Tibial nerve (tissue), 4 donors: ENCODE measurements around the gene LIN7A. TPM values are rescaled to one million over a fixed set of nuclear protein-coding genes. Genes with fewer than 3 reads are reported as not detected.
"Not testable (repeated sequence)": the region's sequence is repeated elsewhere in the genome, so short reads cannot be mapped to it uniquely, and the experiment has no call there.

Experiments
- DNase-seq, 2 donors: peaks; one replicate each; pipeline ENCODE4 v3.0.0-alpha.2; 2019; ENCODE audit warnings: low spot score in 2 of 2
- H3K27ac ChIP-seq, 4 donors: fragments of 200-600 bp; sonication (generic) in 3 of 4; one replicate each; pipeline ENCODE4 v1.5.1; 2017 to 2019; ENCODE audit warnings: mild to moderate bottlenecking in 1 of 4
- H3K27me3 ChIP-seq, 2 donors: fragments of 200-600 bp; sonication (generic) in 1 of 2; one replicate each; pipeline versions ENCODE4 v1.5.1 to v1.6.0; 2017 to 2019
- H3K36me3 ChIP-seq, 3 donors: fragments of 200-600 bp; sonication (generic); one replicate each; pipeline ENCODE4 v1.5.1; 2018 to 2019
- H3K4me1 ChIP-seq, 4 donors: fragments of 200-600 bp; sonication (generic) in 3 of 4; one replicate each; pipeline ENCODE4 v1.5.1; 2017 to 2019
- H3K4me3 ChIP-seq, 4 donors: fragments of 200-600 bp; sonication (generic) in 3 of 4; one replicate each; pipeline ENCODE4 v1.5.1; 2017 to 2019; ENCODE audit warnings: mild to moderate bottlenecking in 1 of 4, moderate library complexity in 1 of 4
- H3K9me3 ChIP-seq, 4 donors: fragments of 200-600 bp; sonication (generic) in 3 of 4; one replicate each; pipeline ENCODE4 v1.5.1; 2017 to 2019
- CTCF ChIP-seq, 5 experiments: fragments of 200-600 bp in 3 of 5; fragments of 450-650 bp in 2 of 5; sonication (generic) in 3 of 5; IDR thresholded peaks; one replicate each; pipeline ENCODE4 v1.5.1; 2016 to 2019; ENCODE audit warnings: antibody characterized with exemption in 5 of 5, mild to moderate bottlenecking in 3 of 5, moderate library complexity in 2 of 5
- EP300 ChIP-seq, 2 donors: sonication (generic); formaldehyde crosslinking; IDR thresholded peaks; one replicate each; pipeline ENCODE4 v1.6.1; 2017; ENCODE audit warnings: antibody characterized with exemption in 2 of 2, mild to moderate bottlenecking in 1 of 2
- POLR2A ChIP-seq, 2 donors: fragments of 450-650 bp; IDR thresholded peaks; one replicate each; pipeline ENCODE4 v1.6.1; 2017; ENCODE audit warnings: antibody characterized with exemption in 2 of 2, mild to moderate bottlenecking in 2 of 2, moderate library complexity in 2 of 2
- WGBS, 2 donors: methylation state at CpG; one replicate each; pipeline ENCODE4 v1.1.5; 2018; 5-methylcytosine and 5-hydroxymethylcytosine counted together
- total RNA-seq, 4 donors: library from RNA; depleted of rRNA; stranded (reverse); fragments of >200 nt; gene quantifications; one replicate each; pipeline ENCODE4 v1.1.0, GENCODE V29; 2016

Gene LIN7A
- total RNA-seq, 4 donors from 2014 or later, result 6.5 to 16.8 (median 7.9) TPM

GRCh38 chr12:80802652-80803400, 134.9 kb downstream of the LIN7A start:
- DNase-seq, result no peak
- Histone ChIP-seq H3K36me3 (peaks cover 0 to 19% (median 0%) of the 10 kb centered on the region in 3 donors), H3K27me3 (no peaks in the 10 kb centered on the region), H3K27ac (no peak overlapping the region), H3K4me1 (no peaks in the 10 kb centered on the region), H3K4me3 (no peak overlapping the region), H3K9me3 (no peaks in the 10 kb centered on the region)
- no peak for TF ChIP-seq POLR2A (IDR thresholded peaks at IDR 0.05)
- no peak for TF ChIP-seq EP300 (IDR thresholded peaks at IDR 0.05)
- no peak for TF ChIP-seq CTCF (IDR thresholded peaks at IDR 0.05)
- WGBS, 2 donors, result 72 to 79% methylated on average over 3 of the region's 3 CpGs

- WGBS, 2 donors, result 66 to 76% methylated on average over 4 of the region's 4 CpGs
- DNase-seq, result no peak
- no peaks in the 10 kb centered on the region for H3K9me3 ChIP-seq
- no peak overlapping the region for H3K4me3 ChIP-seq
- no peak for TF ChIP-seq EP300 (IDR thresholded peaks at IDR 0.05)
- no peak for TF ChIP-seq POLR2A (IDR thresholded peaks at IDR 0.05)
- no peak for TF ChIP-seq CTCF (IDR thresholded peaks at IDR 0.05)
- H3K4me1 ChIP-seq, result no peaks in the 10 kb centered on the region
- no peaks in the 10 kb centered on the region for H3K27me3 ChIP-seq
- H3K36me3 ChIP-seq, result peaks cover 0 to 4% (median 0%) of the 10 kb centered on the region in 3 donors
- H3K27ac ChIP-seq, result no peak overlapping the region
Observed at GRCh38 chr12:80798281-80798680, 139.5 kb downstream of the LIN7A start.

- H3K27ac ChIP-seq, result no peak overlapping the region
- H3K4me3 ChIP-seq, result no peak overlapping the region
- WGBS, 2 donors, result 19 to 25% methylated on average over 1 of the region's 1 CpG
- H3K27me3 ChIP-seq, result no peaks in the 10 kb centered on the region
- H3K36me3 ChIP-seq, result peaks cover 0 to 4% (median 0%) of the 10 kb centered on the region in 3 donors
- DNase-seq, result no peak
- no peaks in the 10 kb centered on the region for H3K4me1 ChIP-seq
- no peaks in the 10 kb centered on the region for H3K9me3 ChIP-seq
- no peak for TF ChIP-seq EP300 (IDR thresholded peaks at IDR 0.05)
- TF ChIP-seq POLR2A (IDR thresholded peaks at IDR 0.05), result no peak
- no peak for TF ChIP-seq CTCF (IDR thresholded peaks at IDR 0.05)
Observed at GRCh38 chr12:80794551-80794950, 143.2 kb downstream of the LIN7A start.

GRCh38 chr12:80792861-80793260, 144.9 kb downstream of the LIN7A start:
- H3K4me3 ChIP-seq, result no peak overlapping the region
- no peak overlapping the region for H3K27ac ChIP-seq
- TF ChIP-seq CTCF (IDR thresholded peaks at IDR 0.05) (no peak), POLR2A (IDR thresholded peaks at IDR 0.05) (no peak), EP300 (IDR thresholded peaks at IDR 0.05) (no peak)
- no peaks in the 10 kb centered on the region for H3K27me3 ChIP-seq
- no peaks in the 10 kb centered on the region for H3K4me1 ChIP-seq
- DNase-seq, result no peak
- no peaks in the 10 kb centered on the region for H3K9me3 ChIP-seq
- H3K36me3 ChIP-seq, result no peaks in the 10 kb centered on the region

- no peak for DNase-seq
- Histone ChIP-seq H3K27me3 (no peaks in the 10 kb centered on the region), H3K9me3 (no peaks in the 10 kb centered on the region), H3K36me3 (no peaks in the 10 kb centered on the region), H3K4me1 (no peaks in the 10 kb centered on the region), H3K4me3 (no peak overlapping the region), H3K27ac (no peak overlapping the region)
- no peak for TF ChIP-seq CTCF (IDR thresholded peaks at IDR 0.05)
- no peak for TF ChIP-seq POLR2A (IDR thresholded peaks at IDR 0.05)
- no peak for TF ChIP-seq EP300 (IDR thresholded peaks at IDR 0.05)
Observed at GRCh38 chr12:80791863-80792262, 145.9 kb downstream of the LIN7A start.

- not testable (repeated sequence) for H3K27ac ChIP-seq, H3K36me3 ChIP-seq, DNase-seq, H3K27me3 ChIP-seq, H3K9me3 ChIP-seq, H3K4me1 ChIP-seq, H3K4me3 ChIP-seq
- 90 to 91% methylated on average over 10 of the region's 10 CpGs for WGBS, 2 donors
Observed at GRCh38 chr12:80788407-80788806, 149.3 kb downstream of the LIN7A start.

GRCh38 chr12:80782963-80783470, 154.7 kb downstream of the LIN7A start:
- 76 to 80% methylated on average over 5 of the region's 5 CpGs for WGBS, 2 donors
- H3K36me3 ChIP-seq, H3K27me3 ChIP-seq, H3K4me3 ChIP-seq, H3K9me3 ChIP-seq, H3K27ac ChIP-seq, H3K4me1 ChIP-seq, DNase-seq: not testable (repeated sequence)
